Measurements from ENCODE around the gene MARS1. TPM values are rescaled to one million over a fixed set of nuclear protein-coding genes. Genes with fewer than 3 reads are reported as not detected.
"Not testable (repeated sequence)": the region's sequence is repeated elsewhere in the genome, so short reads cannot be mapped to it uniquely, and the experiment has no call there.

The MARS1 gene
- total RNA-seq, 2 experiments from 2014 or later = 203 to 204 TPM

DNA sequence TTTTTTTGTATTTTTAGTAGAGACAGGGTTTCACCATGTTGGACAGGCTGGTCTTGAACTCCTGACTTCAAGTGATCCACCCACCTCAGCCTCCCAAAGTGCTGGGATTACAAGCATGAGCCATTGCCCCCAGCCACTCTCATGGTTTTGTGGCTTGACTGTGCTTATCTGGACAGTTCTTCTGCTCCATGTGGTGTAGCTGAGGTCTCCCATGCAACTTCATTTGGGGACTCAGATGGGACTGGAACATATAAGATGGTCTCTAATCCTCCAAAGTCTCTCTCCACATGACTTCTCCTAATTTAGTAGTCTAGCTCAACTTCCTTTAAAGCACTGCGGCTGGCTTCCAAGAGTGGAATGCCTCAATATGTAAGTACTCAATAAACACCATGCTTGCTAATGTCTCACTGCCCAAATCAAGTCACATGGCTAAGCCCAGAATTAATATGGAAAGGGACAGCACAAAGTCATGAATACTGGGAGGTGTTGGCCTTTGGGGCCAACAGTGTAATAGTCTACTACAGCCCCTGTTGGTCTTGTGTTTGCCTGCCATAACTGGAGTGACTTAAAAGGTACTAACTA is 45.9 kb upstream of the MARS1 start:
- no peak overlapping the region for H3K27ac Mint-ChIP-seq
- POLR2A ChIA-PET = no interaction called here
- H3K4me1 ChIP-seq (ENCODE audit: insufficient read depth, low read length) = no peaks in the 10 kb centered on the region
- H3K27me3 Mint-ChIP-seq = no peaks in the 10 kb centered on the region
- TF ChIP-seq CTCF (IDR thresholded peaks at IDR 0.05) = no peak
- ATAC-seq (ENCODE audit: poor library complexity) (no peak), DNase-seq (no peak)
- H3K4me3 Mint-ChIP-seq = no peak overlapping the region
- intact Hi-C loops (cut with DNase I, micrococcal nuclease) = no loop called here
- no peaks in the 10 kb centered on the region for H3K9me3 Mint-ChIP-seq
- H3K9me3 ChIP-seq (ENCODE audit: control insufficient read depth in 1 of 2, insufficient read depth in 1 of 2, low read length in 2 of 2) = peaks cover 0 to 12% of the 10 kb centered on the region in 2 experiments
- no peaks in the 10 kb centered on the region for H3K27me3 ChIP-seq (ENCODE audit: control insufficient read depth in 1 of 2, insufficient read depth in 2 of 2, low read length in 2 of 2)
- no peaks in the 10 kb centered on the region for H3K36me3 ChIP-seq (ENCODE audit: insufficient read depth, low read length)
- CTCF ChIA-PET = interaction anchor here (0.7 to 1.2 kb wide), 2 partner anchors 11 to 31 kb away, joined by 3 read pairs; no protein-coding TSS in a partner anchor
- H3K36me3 Mint-ChIP-seq (ENCODE audit: low read depth) = no peaks in the 10 kb centered on the region
- no peaks in the 10 kb centered on the region for H3K4me1 Mint-ChIP-seq (ENCODE audit: low read depth)
- no peak overlapping the region for H3K4me3 ChIP-seq (ENCODE audit: low read length)
- H3K27ac ChIP-seq (ENCODE audit: low read depth in 1 of 2, low read length in 2 of 2) = no peak overlapping the region

DNA sequence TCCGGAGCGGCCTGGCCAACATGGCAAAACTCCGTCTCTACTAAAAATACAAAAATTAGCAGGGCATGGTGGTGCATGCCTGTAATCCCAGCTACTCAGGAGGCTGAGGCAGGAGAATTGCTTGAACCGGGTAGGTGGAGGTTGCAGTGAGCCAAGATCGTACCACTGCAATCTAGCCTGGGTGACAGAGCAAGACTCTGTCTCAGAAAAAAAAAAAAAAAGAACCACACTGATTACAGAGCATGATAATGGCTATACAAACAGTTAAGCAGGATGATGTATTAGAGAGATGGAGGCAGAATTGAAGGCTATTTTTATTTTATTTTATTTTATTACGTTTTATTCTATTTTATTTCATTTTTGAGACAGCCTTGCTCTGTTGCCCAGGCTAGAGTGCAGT is 43.5 kb upstream of the MARS1 start:
- H3K4me1 Mint-ChIP-seq (ENCODE audit: low read depth); H3K36me3 Mint-ChIP-seq (ENCODE audit: low read depth); H3K36me3 ChIP-seq (ENCODE audit: insufficient read depth, low read length); H3K4me3 Mint-ChIP-seq; intact Hi-C loops (cut with DNase I, micrococcal nuclease); H3K4me3 ChIP-seq (ENCODE audit: low read length); H3K27me3 Mint-ChIP-seq; H3K27ac Mint-ChIP-seq; POLR2A ChIA-PET; H3K27ac ChIP-seq (ENCODE audit: low read depth in 1 of 2, low read length in 2 of 2); H3K4me1 ChIP-seq (ENCODE audit: insufficient read depth, low read length); H3K27me3 ChIP-seq (ENCODE audit: control insufficient read depth in 1 of 2, insufficient read depth in 2 of 2, low read length in 2 of 2); DNase-seq; H3K9me3 Mint-ChIP-seq; ATAC-seq (ENCODE audit: poor library complexity): not testable (repeated sequence)
- CTCF ChIA-PET = interaction anchor here (0.8 to 1.1 kb wide), 2 partner anchors 8 to 139 kb away, joined by 3 to 4 read pairs; no protein-coding TSS in a partner anchor
- H3K9me3 ChIP-seq (ENCODE audit: control insufficient read depth in 1 of 2, insufficient read depth in 1 of 2, low read length in 2 of 2) = peaks cover 0 to 12% of the 10 kb centered on the region in 2 experiments

- TF ChIP-seq CTCF (IDR thresholded peaks at IDR 0.05) = no peak
- Mint-ChIP-seq H3K9me3 (no peaks in the 10 kb centered on the region), H3K27ac (no peak overlapping the region), H3K27me3 (no peaks in the 10 kb centered on the region), H3K4me3 (no peak overlapping the region), H3K4me1 (ENCODE audit: low read depth) (no peaks in the 10 kb centered on the region), H3K36me3 (ENCODE audit: low read depth) (no peaks in the 10 kb centered on the region)
- H3K9me3 ChIP-seq (ENCODE audit: control insufficient read depth in 1 of 2, insufficient read depth in 1 of 2, low read length in 2 of 2) = peaks cover 0 to 12% of the 10 kb centered on the region in 2 experiments
- POLR2A ChIA-PET = no interaction called here
- DNase-seq (no peak), ATAC-seq (ENCODE audit: poor library complexity) (no peak)
- intact Hi-C loops (cut with DNase I, micrococcal nuclease) = no loop called here
- no peaks in the 10 kb centered on the region for H3K36me3 ChIP-seq (ENCODE audit: insufficient read depth, low read length)
- no peaks in the 10 kb centered on the region for H3K27me3 ChIP-seq (ENCODE audit: control insufficient read depth in 1 of 2, insufficient read depth in 2 of 2, low read length in 2 of 2)
- CTCF ChIA-PET = interaction anchor here (0.8 to 1.1 kb wide), 2 partner anchors 8 to 139 kb away, joined by 3 to 4 read pairs; no protein-coding TSS in a partner anchor
- H3K27ac ChIP-seq (ENCODE audit: low read depth in 1 of 2, low read length in 2 of 2) = no peak overlapping the region
- no peaks in the 10 kb centered on the region for H3K4me1 ChIP-seq (ENCODE audit: insufficient read depth, low read length)
- H3K4me3 ChIP-seq (ENCODE audit: low read length) = no peak overlapping the region
Measured at GRCh38 chr12:57444744-57445143, 43.1 kb upstream of the MARS1 start.
